K562 (cell line): ENCODE results near the gene GATA6. TPM values are rescaled to one million over a fixed set of nuclear protein-coding genes. Genes with fewer than 3 reads are reported as not detected.

Source experiments
- ATAC-seq: fragments of 200-7000 bp; cut with Tn5 transposase; 3 replicates; pipeline ENCODE4 v1.9.1; 2020; ENCODE audit warnings: moderate library complexity
- BruUV-seq: library from RNA; stranded (reverse); fragments of 400-500 nt; replicated peaks from 2 replicates; lab custom pipeline; 2021; lab: Mats Ljungman, UMichigan
- CTCF ChIA-PET: fragments of 300-600 bp; formaldehyde crosslinking; extraction: SDS; loops from one replicate; lab custom pipeline; 2021; ENCODE audit warnings: low intra/inter-chr PET ratio; lab: Yijun Ruan, JAX
- POLR2A ChIA-PET: fragments of 300-600, 350-650 bp; sonication (Branson Sonifier 250); formaldehyde crosslinking; extraction: SDS; loops from one replicate; lab custom pipeline; 2021; ENCODE audit warnings: antibody characterized with exemption, inconsistent platforms; lab: Yijun Ruan, JAX
- DNase-seq, 4 experiments: peaks; one replicate each; pipeline versions ENCODE4 v3.0.0 to v3.0.0-alpha.2; 2011 to 2018; ENCODE audit warnings: low spot score in 3 of 4, mixed read lengths in 3 of 4; ENCODE audit errors: extremely low read depth in 1 of 4
- FAIRE-seq: peaks from 2 replicates; lab custom pipeline; 2011; peaks lifted over from hg19 to GRCh38; lab: Jason Lieb, UNC
- H2AFZ ChIP-seq: 2 replicates; pipeline ENCODE4 v1.6.0; 2011; ENCODE audit warnings: low read depth, low read length, control low read depth, inconsistent platforms
- H3K27ac ChIP-seq: fragments of 200-600 bp; 3 replicates; pipeline ENCODE4 v1.8.0; 2011; ENCODE audit warnings: low read depth, mild to moderate bottlenecking, control low read depth, inconsistent platforms, low read length, moderate library complexity, mixed read lengths; ENCODE audit errors: extremely low read depth
- H3K27me3 ChIP-seq, 2 experiments: fragments of 300-600 bp in 1 of 2; 2 replicates in 1 of 2; 3 replicates in 1 of 2; pipeline versions ENCODE4 v1.6.0 to v1.8.0; 2011; ENCODE audit warnings: inconsistent platforms in 2 of 2, low read length in 2 of 2, mild to moderate bottlenecking in 1 of 2, mixed read lengths in 1 of 2, moderate library complexity in 1 of 2; ENCODE audit not compliant: control insufficient read depth in 2 of 2, insufficient read depth in 2 of 2
- H3K36me3 ChIP-seq: fragments of 300-600 bp; 3 replicates; pipeline ENCODE4 v1.8.0; 2011; ENCODE audit warnings: mild to moderate bottlenecking, low read length, inconsistent platforms; ENCODE audit not compliant: control insufficient read depth, insufficient read depth
- H3K4me1 ChIP-seq, 2 experiments: fragments of 200-600 bp in 1 of 2; replicated peaks in 1 of 2; 2 replicates in 1 of 2; 3 replicates in 1 of 2; pipeline versions ENCODE4 v1.5.1 to v1.8.0; 2011; ENCODE audit warnings: inconsistent platforms in 2 of 2, low read length in 2 of 2, mild to moderate bottlenecking in 1 of 2, mixed read lengths in 1 of 2, moderate library complexity in 1 of 2; ENCODE audit not compliant: control insufficient read depth in 2 of 2, insufficient read depth in 2 of 2
- H3K4me2 ChIP-seq: 2 replicates; pipeline ENCODE4 v1.6.1; 2011; ENCODE audit warnings: low read length, control low read depth, inconsistent platforms, mixed read lengths; ENCODE audit not compliant: insufficient read depth
- H3K4me3 ChIP-seq: fragments of 200-600 bp; sonication (generic), shearing (Covaris generic); 2 replicates; pipeline ENCODE4 v1.5.1; 2016; ENCODE audit warnings: control low read depth, inconsistent platforms
- H3K79me2 ChIP-seq: fragments of 200-600 bp; 3 replicates; pipeline ENCODE4 v1.8.0; 2011; ENCODE audit warnings: low read length, inconsistent platforms; ENCODE audit not compliant: control insufficient read depth, insufficient read depth
- H3K9ac ChIP-seq, 2 experiments: 2 replicates each; pipeline versions ENCODE4 v1.6.0 to v1.6.1; 2011; ENCODE audit warnings: low read depth in 2 of 2, low read length in 2 of 2, control low read depth in 1 of 2, inconsistent platforms in 1 of 2, mild to moderate bottlenecking in 1 of 2, mixed read lengths in 1 of 2; ENCODE audit not compliant: insufficient read depth in 1 of 2
- H3K9me1 ChIP-seq: one replicate; pipeline ENCODE4 v1.6.0; 2011; ENCODE audit warnings: inconsistent platforms, mild to moderate bottlenecking, low read length, moderate library complexity; ENCODE audit not compliant: control insufficient read depth, insufficient read depth
- H3K9me3 ChIP-seq: replicated peaks from 2 replicates; pipeline ENCODE4 v1.5.1; 2011; ENCODE audit warnings: low read depth, low read length, inconsistent platforms; ENCODE audit not compliant: control insufficient read depth, insufficient read depth
- H4K20me1 ChIP-seq: replicated peaks from 2 replicates; pipeline ENCODE4 v1.6.1; 2011; ENCODE audit warnings: low read length, inconsistent platforms, mixed read lengths; ENCODE audit not compliant: control insufficient read depth, insufficient read depth
- HNRNPK ChIP-seq: fragments of 200-400 bp; formaldehyde crosslinking; IDR thresholded peaks from one replicate; pipeline ENCODE4 v1.6.1; 2018; ENCODE audit warnings: mild to moderate bottlenecking, low read depth, low read length; ENCODE audit not compliant: poor library complexity, severe bottlenecking
- NR4A1 ChIP-seq, 2 experiments: fragments of 250-450 bp in 1 of 2; fragments of 450-650 bp in 1 of 2; sonication (Bioruptor Pico) in 1 of 2; IDR thresholded peaks; 2 replicates each; pipeline versions ENCODE4 v1.4.0 to v1.6.1; 2016 to 2020; ENCODE audit warnings: mild to moderate bottlenecking in 2 of 2, missing compliant biosample characterization in 1 of 2, missing genetic modification characterization in 1 of 2, moderate library complexity in 1 of 2
- TAF1 ChIP-seq: IDR thresholded peaks from 2 replicates; pipeline ENCODE4 v1.6.1; 2011; ENCODE audit warnings: mild to moderate bottlenecking, low read length, moderate library complexity; ENCODE audit not compliant: insufficient read depth, control insufficient read depth, severe bottlenecking; ENCODE audit errors: extremely low read depth
- TBP ChIP-seq: optimal IDR thresholded peaks from 2 replicates; pipeline ENCODE3; 2011; ENCODE audit warnings: low read depth, low read length, improper control_type of control experiment
- TCF7L2 ChIP-seq: fragments of 150-350 bp; IDR thresholded peaks from 2 replicates; pipeline ENCODE4 v1.6.1; 2016; ENCODE audit warnings: low read depth, mild to moderate bottlenecking, low read length, moderate library complexity
- ZBED1 ChIP-seq: IDR thresholded peaks from 2 replicates; pipeline ENCODE4 v1.6.1; 2014
- ZNF41 ChIP-seq: fragments of 250-450 bp; sonication (Bioruptor Pico); conservative IDR thresholded peaks from 2 replicates; pipeline ENCODE4 v1.4.0; 2020; ENCODE audit warnings: mild to moderate bottlenecking
- WGBS: fragments of 100-300 bp; shearing (Covaris generic); methylation state at CpG from one replicate; pipeline ENCODE4 v1.1.6; 2016; ENCODE audit warnings: low coverage, mixed read lengths; ENCODE audit not compliant: insufficient coverage; ENCODE audit errors: missing lambda C conversion rate; 5-methylcytosine and 5-hydroxymethylcytosine counted together
- in situ Hi-C: fragments of 300-500 bp; cut with MboI; formaldehyde crosslinking; loops from 4 replicates; pipeline ENCODE4 v1.15.0; 2018; ENCODE audit warnings: inconsistent platforms, mixed read lengths
- intact Hi-C: fragments of 100-400 bp; cut with micrococcal nuclease; formaldehyde crosslinking; loops from 2 replicates; pipeline ENCODE4 v1.14.2; 2022
- polyA plus RNA-seq, 8 experiments: library from polyadenylated mRNA; depleted of rRNA in 4 of 8; stranded (reverse) in 5 of 8; unstranded in 3 of 8; fragments of >200 nt; fragmentation: Nextera tagmentation in 2 of 8; fragmentation: Illumina TruSeq in 1 of 8; extraction: Ambion mirVana in 2 of 8; extraction: Trizol in 1 of 8; gene quantifications; 2 replicates each; pipeline versions ENCODE4 v1.2.1 to v1.2.3, GENCODE V29; 2011 to 2014; ENCODE audit warnings: inconsistent platforms in 1 of 8, missing spikeins in 1 of 8
- total RNA-seq, 7 experiments: library from RNA; depleted of rRNA in 6 of 7; stranded (reverse); fragments of >200 nt in 6 of 7; fragmentation: Illumina TruSeq in 2 of 7; extraction: Trizol in 2 of 7; gene quantifications; 2 replicates each; pipeline versions ENCODE4 v1.2.1 to v1.2.3, GENCODE V29; 2011 to 2021; ENCODE audit warnings: low replicate concordance in 1 of 7
- TF ChIP-seq, protein P1 (sequence below): fragments of 250-450 bp; sonication (Bioruptor Pico); IDR thresholded peaks from 2 replicates; pipeline ENCODE4 v1.4.0; 2020; ENCODE audit warnings: mild to moderate bottlenecking
- TF ChIP-seq, protein P2 (sequence below): sonication (generic); formaldehyde crosslinking; IDR thresholded peaks from 2 replicates; pipeline ENCODE4 v1.8.0; 2022; ENCODE audit warnings: missing genetic modification reagents, mild to moderate bottlenecking, borderline replicate concordance
- TF ChIP-seq, protein P3 (sequence below): fragments of 450-650 bp; IDR thresholded peaks from 2 replicates; pipeline ENCODE4 v1.6.1; 2016; ENCODE audit warnings: low read depth

Gene GATA6
- total and polyA plus RNA-seq, 9 of the 15 experiments (the other 6 are each of a cell fraction or from before 2014, with no cell fraction given), result 0.01 to 0.24 (median 0.16) TPM; not detected in 5

GRCh38 chr18:22132258-22132657, 37.1 kb upstream of the GATA6 start:
- CTCF ChIA-PET, result no interaction called here
- in situ Hi-C loops, result no loop called here
- 10% methylated on average over 2 of the region's 2 CpGs for WGBS
- TF ChIP-seq HNRNPK (no peak), TCF7L2 (no peak), ZBED1 (no peak), TBP (no peak), TAF1 (no peak), NR4A1 (CRISPR knock-in tag; IDR thresholded peaks at IDR 0.05) (no peak), NR4A1 (tag; IDR thresholded peaks at IDR 0.05) (no peak), ZNF41 (CRISPR knock-in tag) (no peak)
- TF ChIP-seq, protein P1, sequence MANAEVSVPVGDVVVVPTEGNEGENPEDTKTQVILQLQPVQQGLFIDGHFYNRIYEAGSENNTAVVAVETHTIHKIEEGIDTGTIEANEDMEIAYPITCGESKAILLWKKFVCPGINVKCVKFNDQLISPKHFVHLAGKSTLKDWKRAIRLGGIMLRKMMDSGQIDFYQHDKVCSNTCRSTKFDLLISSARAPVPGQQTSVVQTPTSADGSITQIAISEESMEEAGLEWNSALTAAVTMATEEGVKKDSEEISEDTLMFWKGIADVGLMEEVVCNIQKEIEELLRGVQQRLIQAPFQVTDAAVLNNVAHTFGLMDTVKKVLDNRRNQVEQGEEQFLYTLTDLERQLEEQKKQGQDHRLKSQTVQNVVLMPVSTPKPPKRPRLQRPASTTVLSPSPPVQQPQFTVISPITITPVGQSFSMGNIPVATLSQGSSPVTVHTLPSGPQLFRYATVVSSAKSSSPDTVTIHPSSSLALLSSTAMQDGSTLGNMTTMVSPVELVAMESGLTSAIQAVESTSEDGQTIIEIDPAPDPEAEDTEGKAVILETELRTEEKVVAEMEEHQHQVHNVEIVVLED (CRISPR knock-in tag), result no peak
- TF ChIP-seq, protein P2, sequence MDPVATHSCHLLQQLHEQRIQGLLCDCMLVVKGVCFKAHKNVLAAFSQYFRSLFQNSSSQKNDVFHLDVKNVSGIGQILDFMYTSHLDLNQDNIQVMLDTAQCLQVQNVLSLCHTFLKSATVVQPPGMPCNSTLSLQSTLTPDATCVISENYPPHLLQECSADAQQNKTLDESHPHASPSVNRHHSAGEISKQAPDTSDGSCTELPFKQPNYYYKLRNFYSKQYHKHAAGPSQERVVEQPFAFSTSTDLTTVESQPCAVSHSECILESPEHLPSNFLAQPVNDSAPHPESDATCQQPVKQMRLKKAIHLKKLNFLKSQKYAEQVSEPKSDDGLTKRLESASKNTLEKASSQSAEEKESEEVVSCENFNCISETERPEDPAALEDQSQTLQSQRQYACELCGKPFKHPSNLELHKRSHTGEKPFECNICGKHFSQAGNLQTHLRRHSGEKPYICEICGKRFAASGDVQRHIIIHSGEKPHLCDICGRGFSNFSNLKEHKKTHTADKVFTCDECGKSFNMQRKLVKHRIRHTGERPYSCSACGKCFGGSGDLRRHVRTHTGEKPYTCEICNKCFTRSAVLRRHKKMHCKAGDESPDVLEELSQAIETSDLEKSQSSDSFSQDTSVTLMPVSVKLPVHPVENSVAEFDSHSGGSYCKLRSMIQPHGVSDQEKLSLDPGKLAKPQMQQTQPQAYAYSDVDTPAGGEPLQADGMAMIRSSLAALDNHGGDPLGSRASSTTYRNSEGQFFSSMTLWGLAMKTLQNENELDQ (CRISPR knock-in tag), result no peak
- TF ChIP-seq, protein P3, sequence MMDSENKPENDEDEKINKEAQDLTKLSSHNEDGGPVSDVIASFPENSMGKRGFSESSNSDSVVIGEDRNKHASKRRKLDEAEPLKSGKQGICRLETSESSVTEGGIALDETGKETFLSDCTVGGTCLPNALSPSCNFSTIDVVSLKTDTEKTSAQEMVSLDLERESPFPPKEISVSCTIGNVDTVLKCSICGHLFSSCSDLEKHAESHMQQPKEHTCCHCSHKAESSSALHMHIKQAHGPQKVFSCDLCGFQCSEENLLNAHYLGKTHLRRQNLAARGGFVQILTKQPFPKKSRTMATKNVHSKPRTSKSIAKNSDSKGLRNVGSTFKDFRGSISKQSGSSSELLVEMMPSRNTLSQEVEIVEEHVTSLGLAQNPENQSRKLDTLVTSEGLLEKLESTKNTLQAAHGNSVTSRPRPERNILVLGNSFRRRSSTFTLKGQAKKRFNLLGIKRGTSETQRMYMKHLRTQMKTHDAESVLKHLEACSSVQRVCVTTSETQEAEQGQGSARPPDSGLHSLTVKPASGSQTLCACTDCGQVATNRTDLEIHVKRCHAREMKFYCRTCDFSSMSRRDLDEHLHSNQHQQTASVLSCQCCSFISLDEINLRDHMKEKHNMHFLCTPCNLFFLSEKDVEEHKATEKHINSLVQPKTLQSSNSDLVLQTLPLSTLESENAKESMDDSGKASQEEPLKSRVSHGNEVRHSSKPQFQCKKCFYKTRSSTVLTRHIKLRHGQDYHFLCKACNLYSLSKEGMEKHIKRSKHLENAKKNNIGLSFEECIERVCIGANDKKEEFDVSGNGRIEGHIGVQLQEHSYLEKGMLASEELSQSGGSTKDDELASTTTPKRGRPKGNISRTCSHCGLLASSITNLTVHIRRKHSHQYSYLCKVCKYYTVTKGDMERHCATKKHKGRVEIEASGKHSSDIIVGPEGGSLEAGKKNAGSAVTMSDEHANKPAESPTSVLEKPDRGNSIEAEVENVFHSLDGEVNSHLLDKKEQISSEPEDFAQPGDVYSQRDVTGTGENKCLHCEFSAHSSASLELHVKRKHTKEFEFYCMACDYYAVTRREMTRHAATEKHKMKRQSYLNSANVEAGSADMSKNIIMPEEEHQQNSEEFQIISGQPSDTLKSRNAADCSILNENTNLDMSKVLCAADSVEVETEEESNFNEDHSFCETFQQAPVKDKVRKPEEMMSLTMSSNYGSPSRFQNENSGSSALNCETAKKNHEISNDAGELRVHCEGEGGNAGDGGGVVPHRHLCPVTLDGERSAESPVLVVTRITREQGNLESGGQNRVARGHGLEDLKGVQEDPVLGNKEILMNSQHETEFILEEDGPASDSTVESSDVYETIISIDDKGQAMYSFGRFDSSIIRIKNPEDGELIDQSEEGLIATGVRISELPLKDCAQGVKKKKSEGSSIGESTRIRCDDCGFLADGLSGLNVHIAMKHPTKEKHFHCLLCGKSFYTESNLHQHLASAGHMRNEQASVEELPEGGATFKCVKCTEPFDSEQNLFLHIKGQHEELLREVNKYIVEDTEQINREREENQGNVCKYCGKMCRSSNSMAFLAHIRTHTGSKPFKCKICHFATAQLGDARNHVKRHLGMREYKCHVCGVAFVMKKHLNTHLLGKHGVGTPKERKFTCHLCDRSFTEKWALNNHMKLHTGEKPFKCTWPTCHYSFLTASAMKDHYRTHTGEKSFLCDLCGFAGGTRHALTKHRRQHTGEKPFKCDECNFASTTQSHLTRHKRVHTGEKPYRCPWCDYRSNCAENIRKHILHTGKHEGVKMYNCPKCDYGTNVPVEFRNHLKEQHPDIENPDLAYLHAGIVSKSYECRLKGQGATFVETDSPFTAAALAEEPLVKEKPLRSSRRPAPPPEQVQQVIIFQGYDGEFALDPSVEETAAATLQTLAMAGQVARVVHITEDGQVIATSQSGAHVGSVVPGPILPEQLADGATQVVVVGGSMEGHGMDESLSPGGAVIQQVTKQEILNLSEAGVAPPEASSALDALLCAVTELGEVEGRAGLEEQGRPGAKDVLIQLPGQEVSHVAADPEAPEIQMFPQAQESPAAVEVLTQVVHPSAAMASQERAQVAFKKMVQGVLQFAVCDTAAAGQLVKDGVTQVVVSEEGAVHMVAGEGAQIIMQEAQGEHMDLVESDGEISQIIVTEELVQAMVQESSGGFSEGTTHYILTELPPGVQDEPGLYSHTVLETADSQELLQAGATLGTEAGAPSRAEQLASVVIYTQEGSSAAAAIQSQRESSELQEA, result no peak

More at GRCh38 chr18:22132258-22132657, 37.1 kb upstream of the GATA6 start:
- no peaks in the 10 kb centered on the region for H3K4me1 ChIP-seq
- peaks cover 3 to 7% of the 10 kb centered on the region in 2 experiments; a peak in 3 of 5 replicates for H3K27me3 ChIP-seq
- no peak overlapping the region for H3K4me3 ChIP-seq
- intact Hi-C loops, result no loop called here
- H2AFZ ChIP-seq, result no peak overlapping the region
- POLR2A ChIA-PET, result no interaction called here
- no peaks in the 10 kb centered on the region for H4K20me1 ChIP-seq
- DNase-seq (no peak), FAIRE-seq (no peak), ATAC-seq (no peak)
- H3K9ac ChIP-seq, result no peak overlapping the region
- no peaks in the 10 kb centered on the region for H3K9me1 ChIP-seq
- H3K27ac ChIP-seq, result no peak overlapping the region
- no TSS peak for BruUV-seq
- 0 out of 2 replicates have a peak, but pooled peaks cover 1% of the 10 kb centered on the region for H3K9me3 ChIP-seq
- H3K4me2 ChIP-seq, result no peak overlapping the region
- H3K36me3 ChIP-seq, result no peaks in the 10 kb centered on the region
- no peaks in the 10 kb centered on the region for H3K79me2 ChIP-seq
